Cardiac septum (tissue), 1 donor: ENCODE measurements around the gene FOXP1. TPM values are rescaled to one million over a fixed set of nuclear protein-coding genes. Genes with fewer than 3 reads are reported as not detected.

Experiments used
- DNase-seq: peaks from one replicate; pipeline ENCODE4 v3.0.0-alpha.2; 2020; ENCODE audit warnings: low spot score
- intact Hi-C: fragments of 100-400 bp; cut with DNase I; formaldehyde crosslinking; loops from one replicate; pipeline ENCODE4 v1.14.0; 2022
- total RNA-seq: library from RNA; stranded (reverse); fragmentation: NEBNext Ultra II Directional; extraction: Animal tissue kit (Norgen Biotek cat#: 25700); gene quantifications from one replicate; pipeline ENCODE4 v1.2.1, GENCODE V29; 2021
- donor health status: DM: no; HTN: no; CAD: no.

The FOXP1 gene
- total RNA-seq, 1 donor from 2014 or later, result 53.2 TPM

GRCh38 chr3:71468311-71469137 lies 115.0 kb downstream of the FOXP1 start:
- intact Hi-C loops, result loop anchor here (2.0 to 5.0 kb wide), 2 partner anchors 28 to 36 kb away; no protein-coding TSS in a partner anchor
- DNase-seq, result no peak

- intact Hi-C loops, result loop anchor here (5.0 kb wide), 1 partner anchor 34 kb away; no protein-coding TSS in a partner anchor
Observed at GRCh38 chr3:71466483-71466882, 117.0 kb downstream of the FOXP1 start.

GRCh38 chr3:71465371-71466036 lies 118.0 kb downstream of the FOXP1 start:
- intact Hi-C loops, result loop anchor here (5.0 kb wide), 1 partner anchor 33 kb away; no protein-coding TSS in a partner anchor
- DNase-seq, result no peak

More at GRCh38 chr3:71466483-71466882, 117.0 kb downstream of the FOXP1 start:
- no peak for DNase-seq

GRCh38 chr3:71464613-71465012 lies 118.9 kb downstream of the FOXP1 start:
- no peak for DNase-seq
- intact Hi-C loops, result loop anchor here (5.0 kb wide), 1 partner anchor 32 kb away; no protein-coding TSS in a partner anchor

GRCh38 chr3:71463617-71464016 lies 119.9 kb downstream of the FOXP1 start:
- intact Hi-C loops, result no loop called here
- DNase-seq, result no peak

GRCh38 chr3:71462586-71462985 lies 120.9 kb downstream of the FOXP1 start:
- intact Hi-C loops, result no loop called here
- no peak for DNase-seq

- intact Hi-C loops, result no loop called here
- no peak for DNase-seq
Observed at GRCh38 chr3:71461749-71462483, 121.6 kb downstream of the FOXP1 start.

- intact Hi-C loops, result no loop called here
- no peak for DNase-seq
Observed at GRCh38 chr3:71461114-71461513, 122.4 kb downstream of the FOXP1 start.

- no peak for DNase-seq
- intact Hi-C loops, result no loop called here
Observed at GRCh38 chr3:71458895-71459294, 124.6 kb downstream of the FOXP1 start.

GRCh38 chr3:71456826-71457225 lies 126.7 kb downstream of the FOXP1 start:
- intact Hi-C loops, result no loop called here
- no peak for DNase-seq

GRCh38 chr3:71456156-71456555 lies 127.4 kb downstream of the FOXP1 start:
- DNase-seq, result no peak
- intact Hi-C loops, result no loop called here

- intact Hi-C loops, result no loop called here
- no peak for DNase-seq
Observed at GRCh38 chr3:71454512-71455403, 128.8 kb downstream of the FOXP1 start.

GRCh38 chr3:71453822-71454511 lies 129.6 kb downstream of the FOXP1 start:
- no peak for DNase-seq
- intact Hi-C loops, result no loop called here

- DNase-seq, result no peak
- intact Hi-C loops, result no loop called here
Observed at GRCh38 chr3:71453319-71453718, 130.2 kb downstream of the FOXP1 start.

- DNase-seq, result no peak
- intact Hi-C loops, result no loop called here
Observed at GRCh38 chr3:71451812-71452211, 131.7 kb downstream of the FOXP1 start.

GRCh38 chr3:71451060-71451459 lies 132.5 kb downstream of the FOXP1 start:
- no peak for DNase-seq
- intact Hi-C loops, result no loop called here

GRCh38 chr3:71450162-71450561 lies 133.4 kb downstream of the FOXP1 start:
- no peak for DNase-seq
- intact Hi-C loops, result no loop called here

GRCh38 chr3:71447803-71448202 lies 135.7 kb downstream of the FOXP1 start:
- DNase-seq, result no peak
- intact Hi-C loops, result no loop called here

GRCh38 chr3:71447197-71447596 lies 136.3 kb downstream of the FOXP1 start:
- intact Hi-C loops, result no loop called here
- DNase-seq, result no peak
